Fibroblast of lung (primary cell): ENCODE measurements around the gene GPX1. TPM values are rescaled to one million over a fixed set of nuclear protein-coding genes. Genes with fewer than 3 reads are reported as not detected.
A peak's percentile ranks its signal among the peaks of the same experiment; 100 is the strongest.

Source experiments
- DNase-seq, 2 donors: peaks; one replicate each; pipeline versions ENCODE4 v3.0.0 to v3.0.0-alpha.2; 2010; ENCODE audit warnings: low read depth in 2 of 2
- H2AFZ ChIP-seq: 2 replicates; pipeline ENCODE4 v1.5.1; 2012; ENCODE audit warnings: low read length, control low read depth, inconsistent platforms
- H3K27ac ChIP-seq: 2 replicates; pipeline ENCODE4 v1.5.1; 2011; ENCODE audit warnings: low read length, control low read depth; ENCODE audit not compliant: insufficient read depth
- H3K27me3 ChIP-seq: 2 replicates; pipeline ENCODE4 v1.5.1; 2011; ENCODE audit warnings: mild to moderate bottlenecking, low read length; ENCODE audit not compliant: control insufficient read depth, insufficient read depth
- H3K36me3 ChIP-seq: 2 replicates; pipeline ENCODE4 v1.5.1; 2011; ENCODE audit warnings: low read length; ENCODE audit not compliant: control insufficient read depth, insufficient read depth
- H3K4me1 ChIP-seq: 2 replicates; pipeline ENCODE4 v1.5.1; 2011; ENCODE audit warnings: low read length; ENCODE audit not compliant: control insufficient read depth, insufficient read depth; ENCODE audit errors: extremely low read depth
- H3K4me2 ChIP-seq: 2 replicates; pipeline ENCODE4 v1.5.1; 2011; ENCODE audit warnings: low read length, control low read depth; ENCODE audit not compliant: insufficient read depth; ENCODE audit errors: extremely low read depth
- H3K4me3 ChIP-seq, 4 experiments: fragments of 200-600 bp in 1 of 4; sonication (generic) in 1 of 4; replicated peaks in 1 of 4; 2 replicates each; pipeline ENCODE4 v1.5.1; 2011 to 2016; ENCODE audit warnings: low read length in 4 of 4, low read depth in 3 of 4, mild to moderate bottlenecking in 3 of 4, control low read depth in 2 of 4, inconsistent platforms in 1 of 4, mixed read lengths in 1 of 4; ENCODE audit not compliant: insufficient read depth in 1 of 4; ENCODE audit errors: control extremely low read depth in 1 of 4
- H3K79me2 ChIP-seq: 2 replicates; pipeline ENCODE4 v1.5.1; 2012; ENCODE audit warnings: mild to moderate bottlenecking, low read length, inconsistent platforms; ENCODE audit not compliant: control insufficient read depth, insufficient read depth
- H3K9ac ChIP-seq: 2 replicates; pipeline ENCODE4 v1.5.1; 2011; ENCODE audit warnings: mild to moderate bottlenecking, low read length, control low read depth; ENCODE audit not compliant: insufficient read depth
- H3K9me3 ChIP-seq: 2 replicates; pipeline ENCODE4 v1.5.1; 2012; ENCODE audit warnings: low read depth, low read length; ENCODE audit not compliant: control insufficient read depth, insufficient read depth
- H4K20me1 ChIP-seq: 2 replicates; pipeline ENCODE4 v1.5.1; 2011; ENCODE audit warnings: low read length; ENCODE audit not compliant: control insufficient read depth, insufficient read depth; ENCODE audit errors: extremely low read depth
- EZH2 ChIP-seq: IDR thresholded peaks from 2 replicates; pipeline ENCODE4 v1.5.1; 2012; ENCODE audit warnings: low read length, control low read depth, mild to moderate bottlenecking; ENCODE audit errors: missing control alignments
- polyA plus RNA-seq, 2 donors: library from polyadenylated mRNA; depleted of rRNA in 1 of 2; stranded (reverse) in 1 of 2; unstranded in 1 of 2; fragments of >200 nt; gene quantifications; 2 replicates each; pipeline ENCODE4 v1.2.1, GENCODE V29; 2011 to 2012; ENCODE audit warnings: missing spikeins in 1 of 2
- total RNA-seq: library from RNA; depleted of rRNA; stranded (reverse); fragments of >200 nt; gene quantifications from 2 replicates; pipeline ENCODE4 v1.2.1, GENCODE V29; 2014
- TF ChIP-seq, protein P1 (sequence below), 2 donors: IDR thresholded peaks in 1 of 2; conservative IDR thresholded peaks in 1 of 2; 1 replicate in 1 of 2; 2 replicates in 1 of 2; pipeline ENCODE4 v1.5.1; 2011 to 2012; ENCODE audit warnings: low read length in 2 of 2, control low read depth in 1 of 2, inconsistent platforms in 1 of 2, low read depth in 1 of 2, mild to moderate bottlenecking in 1 of 2

The GPX1 gene
- total and polyA plus RNA-seq, 2 donors (not counting 1 experiment from before 2014, with no cell fraction given), result 227 to 456 TPM

GRCh38 chr3:49388289-49388820 lies 30.2 kb upstream of the GPX1 start:
- peak overlapping the region; percentile 28 for H3K27ac ChIP-seq
- peak in 1 of 2 donors; percentile 60 for DNase-seq
- H3K79me2 ChIP-seq, result peaks cover 96% of the 10 kb centered on the region
- H2AFZ ChIP-seq, result no peak overlapping the region
- H4K20me1 ChIP-seq, result peaks cover 5% of the 10 kb centered on the region
- no peak overlapping the region for H3K9ac ChIP-seq
- H3K36me3 ChIP-seq, result no peaks in the 10 kb centered on the region
- no peaks in the 10 kb centered on the region for H3K9me3 ChIP-seq
- H3K4me1 ChIP-seq, result peaks cover 2% of the 10 kb centered on the region
- no peak overlapping the region for H3K4me3 ChIP-seq
- TF ChIP-seq, protein P1, sequence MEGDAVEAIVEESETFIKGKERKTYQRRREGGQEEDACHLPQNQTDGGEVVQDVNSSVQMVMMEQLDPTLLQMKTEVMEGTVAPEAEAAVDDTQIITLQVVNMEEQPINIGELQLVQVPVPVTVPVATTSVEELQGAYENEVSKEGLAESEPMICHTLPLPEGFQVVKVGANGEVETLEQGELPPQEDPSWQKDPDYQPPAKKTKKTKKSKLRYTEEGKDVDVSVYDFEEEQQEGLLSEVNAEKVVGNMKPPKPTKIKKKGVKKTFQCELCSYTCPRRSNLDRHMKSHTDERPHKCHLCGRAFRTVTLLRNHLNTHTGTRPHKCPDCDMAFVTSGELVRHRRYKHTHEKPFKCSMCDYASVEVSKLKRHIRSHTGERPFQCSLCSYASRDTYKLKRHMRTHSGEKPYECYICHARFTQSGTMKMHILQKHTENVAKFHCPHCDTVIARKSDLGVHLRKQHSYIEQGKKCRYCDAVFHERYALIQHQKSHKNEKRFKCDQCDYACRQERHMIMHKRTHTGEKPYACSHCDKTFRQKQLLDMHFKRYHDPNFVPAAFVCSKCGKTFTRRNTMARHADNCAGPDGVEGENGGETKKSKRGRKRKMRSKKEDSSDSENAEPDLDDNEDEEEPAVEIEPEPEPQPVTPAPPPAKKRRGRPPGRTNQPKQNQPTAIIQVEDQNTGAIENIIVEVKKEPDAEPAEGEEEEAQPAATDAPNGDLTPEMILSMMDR (conservative IDR thresholded peaks at IDR 0.05 in 1 of 2, IDR thresholded peaks at IDR 0.05 in 1 of 2; ENCODE audit: low read depth in 1 of 2, low read length in 2 of 2), result no peak
- no peak for TF ChIP-seq EZH2
- no peaks in the 10 kb centered on the region for H3K27me3 ChIP-seq
- no peak overlapping the region for H3K4me2 ChIP-seq

DNA sequence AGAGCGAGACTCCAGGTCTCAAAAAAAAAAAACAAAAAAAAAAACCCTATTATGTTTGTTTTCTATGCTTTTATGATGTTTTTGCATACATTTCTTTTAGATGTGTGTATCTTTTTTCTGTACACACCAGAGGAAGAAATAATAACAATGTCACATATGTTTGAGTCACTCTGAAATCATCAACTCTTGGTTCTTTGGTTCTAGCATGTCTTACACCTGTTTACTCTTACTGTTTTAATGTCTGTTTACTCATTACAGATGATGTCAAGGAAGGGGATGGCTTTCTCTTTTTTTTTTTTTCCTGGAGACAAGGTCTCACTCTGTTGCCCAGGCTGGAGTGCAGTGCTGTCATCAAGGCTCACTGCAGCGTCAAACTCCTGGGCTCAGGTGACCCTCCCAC lies 29.6 kb upstream of the GPX1 start:
- no peak overlapping the region for H2AFZ ChIP-seq
- peak overlapping the region; percentile 28 for H3K27ac ChIP-seq
- no peak for DNase-seq
- H3K4me2 ChIP-seq, result no peak overlapping the region
- H3K79me2 ChIP-seq, result peaks cover 96% of the 10 kb centered on the region
- peaks cover 2% of the 10 kb centered on the region for H3K4me1 ChIP-seq
- no peak for TF ChIP-seq EZH2
- TF ChIP-seq, protein P1 (conservative IDR thresholded peaks at IDR 0.05 in 1 of 2, IDR thresholded peaks at IDR 0.05 in 1 of 2; ENCODE audit: low read depth in 1 of 2, low read length in 2 of 2), result no peak
- no peak overlapping the region for H3K4me3 ChIP-seq
- H3K36me3 ChIP-seq, result no peaks in the 10 kb centered on the region
- H3K27me3 ChIP-seq, result no peaks in the 10 kb centered on the region
- no peak overlapping the region for H3K9ac ChIP-seq
- H4K20me1 ChIP-seq, result peaks cover 5% of the 10 kb centered on the region
- H3K9me3 ChIP-seq, result no peaks in the 10 kb centered on the region

DNA sequence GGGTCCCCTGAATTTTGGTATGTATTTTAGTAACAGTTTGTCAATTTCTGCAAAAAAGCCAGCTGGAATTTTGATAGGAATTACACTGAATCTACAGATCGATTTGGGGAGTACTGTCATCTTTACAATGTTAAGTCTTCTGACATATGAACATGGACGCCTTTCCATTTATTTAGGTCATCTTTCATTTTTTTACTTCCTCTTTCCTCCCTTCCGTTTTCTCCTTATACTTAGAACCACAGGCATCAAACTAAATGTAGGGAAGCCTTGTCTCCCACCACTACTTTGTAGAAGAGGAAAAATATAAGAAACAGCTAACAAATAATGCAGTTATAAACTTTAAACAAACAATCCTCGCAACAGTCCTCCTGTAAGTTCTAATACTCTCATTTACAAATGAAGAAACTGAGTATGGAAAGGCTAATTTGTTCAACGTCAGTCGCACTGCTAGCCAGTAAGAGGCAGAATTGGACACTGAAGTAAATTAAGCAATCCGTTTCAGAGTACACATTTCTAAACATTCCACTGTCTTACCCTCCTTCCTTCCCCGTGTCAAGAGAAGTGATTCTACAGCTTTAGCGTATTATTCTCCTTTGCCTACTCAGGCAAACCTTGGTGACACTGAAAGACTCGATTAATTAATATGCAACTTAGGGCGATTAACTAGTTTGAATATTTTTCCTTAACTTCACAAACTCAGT lies 28.1 kb upstream of the GPX1 start:
- DNase-seq, result no peak
- Histone ChIP-seq H3K36me3 (no peaks in the 10 kb centered on the region), H3K79me2 (peaks cover 96% of the 10 kb centered on the region), H3K9ac (no peak overlapping the region), H3K27me3 (no peaks in the 10 kb centered on the region), H3K9me3 (no peaks in the 10 kb centered on the region), H2AFZ (no peak overlapping the region), H3K4me1 (peaks cover 2% of the 10 kb centered on the region), H4K20me1 (peaks cover 5% of the 10 kb centered on the region), H3K4me2 (no peak overlapping the region), H3K27ac (no peak overlapping the region), H3K4me3 (no peak overlapping the region)
- TF ChIP-seq, protein P1 (conservative IDR thresholded peaks at IDR 0.05 in 1 of 2, IDR thresholded peaks at IDR 0.05 in 1 of 2; ENCODE audit: low read depth in 1 of 2, low read length in 2 of 2), result no peak
- TF ChIP-seq EZH2, result no peak
